ENCODE results near the gene DMBT1. TPM values are rescaled to one million over a fixed set of nuclear protein-coding genes. Genes with fewer than 3 reads are reported as not detected.

DMBT1 gene
- total RNA-seq (2014; rRNA removed), result 18.4 and 21.9 TPM in 2 replicates
- 2.6 TPM for polyA plus RNA-seq (2012)

DNA sequence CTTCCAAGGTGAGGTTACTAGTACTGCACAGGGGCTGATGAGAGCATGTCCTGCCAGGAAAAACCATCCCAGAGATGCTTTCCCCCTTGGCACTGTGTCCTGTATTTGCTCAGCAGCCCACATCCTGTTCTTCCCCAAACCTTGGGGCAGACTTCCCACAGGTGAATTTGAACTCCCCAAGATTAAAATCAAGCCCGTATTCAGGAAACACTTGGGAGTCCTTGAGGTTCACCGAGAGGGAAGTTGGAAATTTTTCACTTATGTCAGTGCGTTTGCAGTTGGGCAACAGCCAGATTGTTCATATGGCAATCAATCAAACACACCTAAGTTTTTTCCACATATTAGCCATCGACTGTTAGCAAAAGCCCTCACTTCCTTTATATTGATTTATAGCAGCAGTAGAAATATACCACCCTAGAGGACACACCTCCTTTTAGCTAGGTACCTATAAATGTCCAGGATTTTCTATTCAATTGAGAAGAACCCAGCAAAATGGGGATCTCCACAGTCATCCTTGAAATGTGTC lies at the start of gene DMBT1:
DMBT1 (plus strand) TSS at position 476 of the 526 bp plus-strand sequence; CDS start at position 493, 17 bp downstream.
- no peak for DNase-seq (ENCODE audit: low read depth)

GRCh38 chr10:122513053-122513452 lies 47.5 kb upstream of the DMBT1 start:
- DNase-seq (ENCODE audit: low read depth), result no peak

GRCh38 chr10:122514045-122514840 lies 46.3 kb upstream of the DMBT1 start:
- no peak for DNase-seq (ENCODE audit: low read depth)

GRCh38 chr10:122515022-122515424 lies 45.5 kb upstream of the DMBT1 start:
- DNase-seq (ENCODE audit: low read depth), result no peak

GRCh38 chr10:122515588-122516231 lies 44.8 kb upstream of the DMBT1 start:
- DNase-seq (ENCODE audit: low read depth), result peak; percentile 76

DNA sequence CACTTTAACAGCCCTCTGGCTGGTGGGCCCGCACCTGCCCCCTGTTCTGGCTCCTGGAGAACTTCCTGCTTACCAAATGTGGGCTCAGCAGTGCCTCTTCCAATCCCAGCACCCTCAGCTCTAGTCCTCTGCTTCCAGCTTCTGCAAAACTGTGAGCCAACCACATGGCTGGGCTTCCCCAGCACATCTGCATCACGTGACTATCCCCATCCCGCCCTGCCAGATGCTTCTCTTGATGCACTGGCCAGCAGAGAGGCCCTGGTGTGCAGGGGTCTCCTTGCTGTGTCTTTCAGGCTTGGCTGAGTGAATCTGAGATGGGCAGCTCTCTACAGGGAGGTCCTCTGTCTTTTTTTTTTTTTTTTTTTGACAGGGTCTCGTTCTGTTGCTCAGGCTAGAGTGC lies 43.8 kb upstream of the DMBT1 start:
- no peak for DNase-seq (ENCODE audit: low read depth)

- no peak for DNase-seq (ENCODE audit: low read depth)
These were observed 41.4 kb upstream of the DMBT1 start for GRCh38 chr10:122519144-122519543.

DNA sequence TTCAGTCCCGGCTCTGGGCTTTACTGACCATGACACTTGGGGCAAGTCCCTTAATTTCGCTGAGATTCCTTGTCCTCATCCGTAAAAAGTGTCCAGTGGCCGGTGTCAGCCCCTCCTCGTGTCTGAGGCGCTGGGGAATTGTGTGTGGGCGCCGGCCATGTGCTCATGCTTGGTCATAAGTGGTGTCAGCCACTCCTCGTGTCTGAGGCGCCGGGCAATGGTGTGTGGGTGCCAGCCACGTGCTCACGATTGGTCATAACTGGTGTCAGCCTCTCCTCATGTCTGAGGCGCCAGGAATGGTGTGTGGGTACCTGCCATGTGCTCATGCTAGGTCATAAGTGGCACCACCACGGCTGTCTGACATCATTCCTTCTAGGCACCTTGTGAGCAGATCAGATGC lies 40.7 kb upstream of the DMBT1 start:
- DNase-seq (ENCODE audit: low read depth), result no peak

DNA sequence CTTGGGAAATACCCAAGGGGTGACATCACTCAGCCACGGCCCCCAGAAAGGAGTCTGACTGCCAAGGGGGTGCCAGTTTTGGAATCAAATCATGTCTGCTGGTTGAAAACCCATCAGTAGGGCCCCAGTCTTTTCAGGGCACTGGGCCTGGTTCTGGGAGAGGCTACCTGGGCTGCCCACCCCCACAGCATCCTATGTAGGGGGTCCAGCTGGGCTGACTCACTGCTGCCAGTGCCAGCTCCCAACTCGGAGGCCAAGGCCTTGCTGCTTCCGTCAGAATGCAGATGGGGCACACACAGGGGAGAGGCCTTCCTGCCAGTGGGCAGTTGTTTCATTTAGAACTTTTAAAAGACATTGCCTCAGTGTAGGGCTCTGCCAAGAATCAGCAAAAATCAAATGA lies 39.5 kb upstream of the DMBT1 start:
- DNase-seq (ENCODE audit: low read depth), result no peak

- no peak for DNase-seq (ENCODE audit: low read depth)
These were observed 35.7 kb upstream of the DMBT1 start for GRCh38 chr10:122524811-122525210.

DNA sequence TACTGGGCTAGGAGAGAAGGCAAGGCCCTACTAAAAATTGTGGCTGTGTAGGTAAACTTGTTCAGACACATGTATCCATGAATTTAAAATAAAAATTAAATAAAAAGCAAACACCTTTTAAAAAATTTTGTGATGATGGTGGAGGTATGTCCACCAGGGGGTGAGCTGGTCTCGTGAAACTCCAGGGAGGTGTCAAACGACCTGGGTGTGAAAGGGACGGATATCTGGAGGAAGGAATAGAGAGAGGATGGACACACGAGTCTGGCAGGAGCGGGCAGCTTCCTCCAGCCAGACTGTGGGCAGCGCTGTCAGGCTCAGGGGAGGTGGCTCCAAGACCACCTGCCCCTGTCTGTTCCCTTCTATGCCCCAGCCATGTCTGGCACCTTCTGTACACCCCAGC lies 34.8 kb upstream of the DMBT1 start:
- no peak for DNase-seq (ENCODE audit: low read depth)

GRCh38 chr10:122526892-122527291 lies 33.7 kb upstream of the DMBT1 start:
- no peak for DNase-seq (ENCODE audit: low read depth)

DNA sequence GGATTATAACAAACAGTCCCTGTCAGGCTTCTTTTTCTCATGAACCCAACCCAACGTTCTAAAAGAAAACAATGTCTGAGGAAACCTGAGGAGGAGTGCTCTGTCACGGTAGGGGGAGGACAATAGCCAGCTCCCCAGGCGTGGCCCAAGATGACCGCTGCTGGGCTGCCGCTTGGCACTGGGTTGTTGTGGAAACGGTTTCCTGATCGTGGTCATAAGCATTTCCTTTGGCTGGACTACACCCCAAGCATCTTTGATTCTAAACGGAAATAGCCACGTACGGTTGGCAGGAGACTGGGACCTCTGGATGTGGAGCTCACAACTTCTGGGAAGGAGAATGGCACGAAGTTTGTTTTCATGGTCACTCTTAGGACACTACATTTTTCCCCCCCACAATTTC lies 30.4 kb upstream of the DMBT1 start:
- no peak for DNase-seq (ENCODE audit: low read depth)

GRCh38 chr10:122531261-122531660 lies 29.3 kb upstream of the DMBT1 start:
- DNase-seq (ENCODE audit: low read depth), result no peak

DNA sequence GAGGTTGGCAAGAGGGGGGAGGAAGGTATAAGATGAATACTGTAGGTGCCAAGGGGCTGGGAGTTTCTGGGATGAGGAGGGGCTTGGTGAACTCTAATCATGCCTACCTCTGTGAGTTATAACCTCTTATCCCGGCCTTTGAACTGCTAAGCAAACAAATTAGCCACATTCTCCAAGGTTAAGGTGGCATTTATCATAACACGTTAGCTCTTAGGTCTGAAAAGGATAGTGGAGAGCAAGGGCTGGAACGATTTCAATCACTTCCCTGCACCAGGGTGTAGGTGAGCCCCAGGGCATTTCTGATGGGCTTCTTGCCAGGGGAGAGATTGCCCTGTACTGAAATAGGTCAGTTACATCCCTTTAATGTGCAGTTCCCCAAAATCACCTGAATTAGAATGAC lies 28.6 kb upstream of the DMBT1 start:
- DNase-seq (ENCODE audit: low read depth), result no peak

GRCh38 chr10:122532601-122533296 lies 27.8 kb upstream of the DMBT1 start:
- no peak for DNase-seq (ENCODE audit: low read depth)

GRCh38 chr10:122537545-122537944 lies 23.0 kb upstream of the DMBT1 start:
- no peak for DNase-seq (ENCODE audit: low read depth)

DNA sequence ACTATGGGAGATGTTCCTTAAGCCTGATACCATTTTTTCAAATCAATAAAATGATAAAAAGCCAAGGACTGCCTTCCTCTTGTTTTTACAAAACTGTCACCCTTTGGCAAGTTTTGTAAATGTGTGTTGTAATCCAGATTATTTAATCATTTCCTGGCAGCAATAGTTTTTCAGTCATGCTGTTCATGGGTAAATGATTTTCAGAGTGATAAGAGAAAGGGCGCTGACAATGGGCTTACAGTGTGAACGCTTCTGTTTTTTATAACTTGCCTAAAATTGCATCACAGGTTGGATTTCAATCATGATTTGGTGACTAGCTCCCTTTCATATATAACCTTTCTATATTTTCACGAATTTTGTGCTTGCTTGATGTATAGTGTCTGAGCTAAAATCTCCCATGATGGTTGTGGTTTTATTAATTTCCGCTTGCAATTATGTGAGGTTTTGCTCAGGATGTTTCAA lies 19.0 kb upstream of the DMBT1 start:
- DNase-seq (ENCODE audit: low read depth), result no peak

- no peak for DNase-seq (ENCODE audit: low read depth)
These were observed 16.7 kb upstream of the DMBT1 start for GRCh38 chr10:122543676-122544445.

DNA sequence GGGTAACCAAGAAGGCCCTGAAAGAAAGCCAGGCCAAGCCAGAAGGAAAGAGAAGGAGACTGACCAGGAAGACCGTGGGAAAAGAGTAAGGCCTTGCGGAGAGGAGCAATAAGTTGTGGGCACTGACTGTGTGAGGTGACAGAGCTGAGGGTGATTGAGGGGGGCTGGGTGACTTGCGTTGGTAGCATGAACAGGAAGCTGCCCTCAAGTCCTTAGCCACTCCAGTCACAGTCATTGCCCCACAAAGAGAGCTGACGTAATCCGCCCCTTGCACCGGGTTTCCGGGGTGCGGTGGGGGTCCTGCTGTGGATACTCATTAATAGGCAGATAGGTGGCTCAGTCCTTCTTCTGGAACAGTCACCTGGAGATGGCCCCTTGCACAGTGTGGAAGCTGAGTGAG lies 16.1 kb upstream of the DMBT1 start:
- no peak for DNase-seq (ENCODE audit: low read depth)

DNA sequence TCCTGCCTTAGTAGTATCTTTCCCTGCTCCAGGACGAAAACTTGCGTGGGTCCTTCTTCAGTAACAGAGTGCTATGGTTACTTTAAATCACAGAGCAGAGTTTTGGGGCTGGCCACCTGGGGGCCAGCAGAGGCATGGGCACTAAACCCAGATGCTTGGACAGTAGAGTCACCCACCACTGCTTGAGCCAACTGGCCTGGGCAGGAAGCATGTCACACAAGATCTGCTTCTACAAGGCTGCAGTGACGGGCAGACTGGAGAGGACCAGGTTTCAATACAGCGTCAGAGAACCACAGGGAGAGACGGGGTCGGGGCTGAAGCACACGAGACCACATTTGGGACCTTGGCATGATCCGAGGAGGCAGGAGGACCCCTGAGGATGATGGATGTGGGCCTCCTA lies 14.3 kb upstream of the DMBT1 start:
- DNase-seq (ENCODE audit: low read depth), result no peak

Measured in LHCN-M2 (cell line).